GM10248 (cell line): ENCODE data around the gene CBX3.
"Not testable (repeated sequence)": the region's sequence is repeated elsewhere in the genome, so short reads cannot be mapped to it uniquely, and the experiment has no call there.

Experiments
- CTCF ChIA-PET: fragments of 300-600 bp; sonication (Branson Sonifier 250); formaldehyde crosslinking; extraction: SDS; loops from one replicate; lab custom pipeline; 2021; ENCODE audit warnings: antibody characterized with exemption; lab: Yijun Ruan, JAX
- POLR2A ChIA-PET: fragments of 350-650 bp; sonication (Branson Sonifier 250); formaldehyde crosslinking; extraction: SDS; loops from one replicate; lab custom pipeline; 2020; ENCODE audit warnings: antibody characterized with exemption; lab: Yijun Ruan, JAX
- DNase-seq: peaks from one replicate; pipeline ENCODE4 v3.0.0; 2012; ENCODE audit errors: extremely low spot score
- TF ChIP-seq, protein P1 (sequence below): IDR thresholded peaks from 2 replicates; pipeline ENCODE4 v1.5.1; 2012; ENCODE audit warnings: mild to moderate bottlenecking, low read depth; ENCODE audit errors: extremely low read depth, missing control alignments, control extremely low read depth

CBX3 gene

DNA sequence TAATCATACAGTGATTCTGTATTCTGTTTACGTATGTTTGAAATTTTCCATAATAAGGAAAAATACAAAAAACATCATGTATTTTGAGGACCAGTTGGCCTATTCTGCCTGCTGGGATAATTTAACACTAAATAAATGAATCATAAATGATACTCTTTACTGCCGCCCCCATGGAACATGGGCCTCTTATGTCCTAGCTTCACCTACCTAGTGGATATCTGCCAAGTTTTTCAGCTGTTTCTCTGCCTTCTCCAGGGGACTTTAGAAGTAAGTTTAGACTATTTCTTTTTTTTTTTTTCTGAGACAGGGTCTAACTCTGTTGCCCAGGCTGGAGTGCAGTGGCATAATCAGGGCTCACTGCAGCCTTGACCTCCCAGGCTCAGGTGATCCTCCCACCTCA is 39.1 kb upstream of the CBX3 start:
- no peak for DNase-seq
- TF ChIP-seq, protein P1, sequence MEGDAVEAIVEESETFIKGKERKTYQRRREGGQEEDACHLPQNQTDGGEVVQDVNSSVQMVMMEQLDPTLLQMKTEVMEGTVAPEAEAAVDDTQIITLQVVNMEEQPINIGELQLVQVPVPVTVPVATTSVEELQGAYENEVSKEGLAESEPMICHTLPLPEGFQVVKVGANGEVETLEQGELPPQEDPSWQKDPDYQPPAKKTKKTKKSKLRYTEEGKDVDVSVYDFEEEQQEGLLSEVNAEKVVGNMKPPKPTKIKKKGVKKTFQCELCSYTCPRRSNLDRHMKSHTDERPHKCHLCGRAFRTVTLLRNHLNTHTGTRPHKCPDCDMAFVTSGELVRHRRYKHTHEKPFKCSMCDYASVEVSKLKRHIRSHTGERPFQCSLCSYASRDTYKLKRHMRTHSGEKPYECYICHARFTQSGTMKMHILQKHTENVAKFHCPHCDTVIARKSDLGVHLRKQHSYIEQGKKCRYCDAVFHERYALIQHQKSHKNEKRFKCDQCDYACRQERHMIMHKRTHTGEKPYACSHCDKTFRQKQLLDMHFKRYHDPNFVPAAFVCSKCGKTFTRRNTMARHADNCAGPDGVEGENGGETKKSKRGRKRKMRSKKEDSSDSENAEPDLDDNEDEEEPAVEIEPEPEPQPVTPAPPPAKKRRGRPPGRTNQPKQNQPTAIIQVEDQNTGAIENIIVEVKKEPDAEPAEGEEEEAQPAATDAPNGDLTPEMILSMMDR, result no peak
- ChIA-PET CTCF (interaction anchor here (1.2 kb wide), 1 partner anchor 13 kb away, joined by 3 read pairs; no protein-coding TSS in a partner anchor), POLR2A (interaction anchor here (1.0 to 1.4 kb wide), 2 partner anchors 20 to 33 kb away, joined by 5 to 8 read pairs; no protein-coding TSS in a partner anchor)

GRCh38 chr7:26163804-26164203 is 37.7 kb upstream of the CBX3 start:
- POLR2A ChIA-PET, DNase-seq, CTCF ChIA-PET: not testable (repeated sequence)

- ChIA-PET POLR2A (interaction anchor here (1.2 to 2.2 kb wide), 3 partner anchors 13 to 27 kb away, joined by 3 to 11 read pairs (median 7); no protein-coding TSS in a partner anchor), CTCF (interaction anchor here (0.9 to 2.6 kb wide), 10 partner anchors 8 to 274 kb away, joined by 3 to 9 read pairs (median 3); no protein-coding TSS in a partner anchor)
- DNase-seq, result no peak
- TF ChIP-seq, protein P1, result no peak
Measured at GRCh38 chr7:26165950-26166683, 35.4 kb upstream of the CBX3 start.

- TF ChIP-seq, protein P1, result no peak
- CTCF ChIA-PET, result interaction anchor here (0.9 to 2.6 kb wide), 11 partner anchors 8 to 274 kb away, joined by 3 to 9 read pairs (median 3); no protein-coding TSS in a partner anchor
- DNase-seq, result no peak
- POLR2A ChIA-PET, result interaction anchor here (0.7 to 2.2 kb wide), 5 partner anchors 13 to 33 kb away, joined by 3 to 11 read pairs (median 3); partner anchors contain the start of gene HNRNPA2B1
Measured at GRCh38 chr7:26166684-26167266, 34.8 kb upstream of the CBX3 start.

GRCh38 chr7:26167303-26167934 is 34.1 kb upstream of the CBX3 start:
- DNase-seq, result peak; percentile 44
- ChIA-PET CTCF (interaction anchor here (0.8 to 2.6 kb wide), 6 partner anchors 15 to 275 kb away, joined by 3 to 9 read pairs (median 3); no protein-coding TSS in a partner anchor), POLR2A (interaction anchor here (0.5 to 2.2 kb wide), 6 partner anchors 8 to 33 kb away, joined by 3 to 11 read pairs (median 4); partner anchors contain the start of gene HNRNPA2B1)
- TF ChIP-seq, protein P1, result no peak

DNA sequence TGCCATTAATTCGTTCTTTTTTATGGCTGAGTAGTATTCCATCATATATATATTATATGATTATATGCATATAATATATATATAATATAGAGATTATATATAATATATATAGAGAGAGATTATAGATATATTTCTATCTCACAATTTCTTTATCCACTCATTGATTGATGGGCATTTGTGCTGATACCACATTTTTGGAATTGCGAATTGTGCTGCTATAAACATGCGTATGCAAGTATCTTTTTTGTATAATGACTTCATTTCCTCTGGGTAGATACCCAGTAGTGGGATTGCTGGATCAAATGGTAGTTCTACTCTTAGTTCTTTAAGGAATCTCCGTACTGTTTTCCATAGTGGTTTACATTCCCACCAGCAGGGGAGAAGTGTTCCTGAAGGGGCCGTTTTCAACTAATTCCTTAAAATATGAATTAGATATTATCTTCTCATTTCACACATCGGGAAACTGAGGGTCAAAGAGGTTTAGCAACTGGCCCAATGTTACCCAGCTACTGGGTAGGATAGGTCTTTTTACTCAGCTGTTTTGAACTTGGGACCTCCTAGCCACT is 33.0 kb upstream of the CBX3 start:
- ChIA-PET POLR2A (no interaction called here), CTCF (no interaction called here)
- TF ChIP-seq, protein P1, result no peak
- no peak for DNase-seq
